ENCODE results near the gene BCO2.

BCO2 gene

GRCh38 chr11:112173152-112173551 lies 2.2 kb upstream of the BCO2 start:
- no peaks in the 10 kb centered on the region for H3K27me3 ChIP-seq
- no peak overlapping the region for H3K27ac ChIP-seq
- TF ChIP-seq, protein P1, sequence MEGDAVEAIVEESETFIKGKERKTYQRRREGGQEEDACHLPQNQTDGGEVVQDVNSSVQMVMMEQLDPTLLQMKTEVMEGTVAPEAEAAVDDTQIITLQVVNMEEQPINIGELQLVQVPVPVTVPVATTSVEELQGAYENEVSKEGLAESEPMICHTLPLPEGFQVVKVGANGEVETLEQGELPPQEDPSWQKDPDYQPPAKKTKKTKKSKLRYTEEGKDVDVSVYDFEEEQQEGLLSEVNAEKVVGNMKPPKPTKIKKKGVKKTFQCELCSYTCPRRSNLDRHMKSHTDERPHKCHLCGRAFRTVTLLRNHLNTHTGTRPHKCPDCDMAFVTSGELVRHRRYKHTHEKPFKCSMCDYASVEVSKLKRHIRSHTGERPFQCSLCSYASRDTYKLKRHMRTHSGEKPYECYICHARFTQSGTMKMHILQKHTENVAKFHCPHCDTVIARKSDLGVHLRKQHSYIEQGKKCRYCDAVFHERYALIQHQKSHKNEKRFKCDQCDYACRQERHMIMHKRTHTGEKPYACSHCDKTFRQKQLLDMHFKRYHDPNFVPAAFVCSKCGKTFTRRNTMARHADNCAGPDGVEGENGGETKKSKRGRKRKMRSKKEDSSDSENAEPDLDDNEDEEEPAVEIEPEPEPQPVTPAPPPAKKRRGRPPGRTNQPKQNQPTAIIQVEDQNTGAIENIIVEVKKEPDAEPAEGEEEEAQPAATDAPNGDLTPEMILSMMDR (IDR thresholded peaks at IDR 0.05): no peak
- no peaks in the 10 kb centered on the region for H3K36me3 ChIP-seq
- no peak overlapping the region for H3K4me3 ChIP-seq (ENCODE audit: low read depth in 1 of 2, low read length in 1 of 2)
- no peaks in the 10 kb centered on the region for H3K9me3 ChIP-seq
- peaks cover 7 to 10% of the 10 kb centered on the region in 2 experiments for H3K4me1 ChIP-seq (ENCODE audit: control insufficient read depth in 1 of 2, insufficient read depth in 1 of 2, low read depth in 1 of 2, low read length in 1 of 2)

- Histone ChIP-seq H3K4me3 (ENCODE audit: low read depth in 1 of 2, low read length in 1 of 2) (peak overlapping the region; percentile 57 to 60), H3K4me1 (ENCODE audit: control insufficient read depth in 1 of 2, insufficient read depth in 1 of 2, low read depth in 1 of 2, low read length in 1 of 2) (peaks cover 17 to 24% of the 10 kb centered on the region in 2 experiments), H3K36me3 (no peaks in the 10 kb centered on the region), H3K27me3 (no peaks in the 10 kb centered on the region), H3K27ac (peak overlapping the region; percentile 35), H3K9me3 (no peaks in the 10 kb centered on the region)
- TF ChIP-seq, protein P1 (IDR thresholded peaks at IDR 0.05): no peak
Observed at GRCh38 chr11:112175599-112175952, 264 bp downstream of the BCO2 start.

GRCh38 chr11:112176077-112176476 lies 765 bp downstream of the BCO2 start:
- Histone ChIP-seq H3K4me1 (ENCODE audit: control insufficient read depth in 1 of 2, insufficient read depth in 1 of 2, low read depth in 1 of 2, low read length in 1 of 2) (peaks cover 17 to 24% of the 10 kb centered on the region in 2 experiments), H3K4me3 (ENCODE audit: low read depth in 1 of 2, low read length in 1 of 2) (no peak overlapping the region), H3K9me3 (no peaks in the 10 kb centered on the region), H3K36me3 (no peaks in the 10 kb centered on the region), H3K27me3 (no peaks in the 10 kb centered on the region), H3K27ac (no peak overlapping the region)
- TF ChIP-seq, protein P1 (IDR thresholded peaks at IDR 0.05): no peak

GRCh38 chr11:112177589-112177988 lies 2.3 kb downstream of the BCO2 start:
- no peaks in the 10 kb centered on the region for H3K27me3 ChIP-seq
- TF ChIP-seq, protein P1 (IDR thresholded peaks at IDR 0.05): no peak
- no peaks in the 10 kb centered on the region for H3K9me3 ChIP-seq
- H3K27ac ChIP-seq: no peak overlapping the region
- no peak overlapping the region for H3K4me3 ChIP-seq (ENCODE audit: low read depth in 1 of 2, low read length in 1 of 2)
- no peaks in the 10 kb centered on the region for H3K36me3 ChIP-seq
- H3K4me1 ChIP-seq (ENCODE audit: control insufficient read depth in 1 of 2, insufficient read depth in 1 of 2, low read depth in 1 of 2, low read length in 1 of 2): peaks cover 17 to 24% of the 10 kb centered on the region in 2 experiments

- Histone ChIP-seq H3K4me1 (ENCODE audit: control insufficient read depth in 1 of 2, insufficient read depth in 1 of 2, low read depth in 1 of 2, low read length in 1 of 2) (peaks cover 17 to 24% of the 10 kb centered on the region in 2 experiments), H3K36me3 (no peaks in the 10 kb centered on the region), H3K27ac (no peak overlapping the region), H3K27me3 (no peaks in the 10 kb centered on the region), H3K9me3 (no peaks in the 10 kb centered on the region), H3K4me3 (ENCODE audit: low read depth in 1 of 2, low read length in 1 of 2) (no peak overlapping the region)
- TF ChIP-seq, protein P1 (IDR thresholded peaks at IDR 0.05): no peak
Observed at GRCh38 chr11:112178428-112178827, 3.1 kb downstream of the BCO2 start.

DNA sequence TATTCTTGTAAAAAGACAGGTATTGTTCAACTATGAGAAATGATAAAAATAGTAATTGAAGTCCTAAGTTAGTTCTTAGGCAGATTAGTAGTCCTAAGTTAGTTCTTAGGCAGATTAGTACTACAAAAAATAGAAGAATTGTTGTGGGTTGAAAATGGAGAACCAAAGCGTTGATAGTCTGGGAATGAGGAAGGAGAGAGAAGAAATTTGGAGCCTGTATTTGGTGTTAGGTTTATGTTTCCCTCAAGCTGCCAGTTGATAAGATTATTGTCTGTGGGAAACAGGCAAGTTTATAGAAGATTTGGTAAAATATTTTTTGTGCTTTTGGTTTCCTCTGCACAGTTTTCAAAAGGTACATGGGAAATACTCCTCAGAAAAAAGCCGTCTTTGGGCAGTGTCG lies 3.6 kb downstream of the BCO2 start:
- Histone ChIP-seq H3K9me3 (no peaks in the 10 kb centered on the region), H3K27ac (no peak overlapping the region), H3K4me3 (ENCODE audit: low read depth in 1 of 2, low read length in 1 of 2) (no peak overlapping the region), H3K36me3 (no peaks in the 10 kb centered on the region), H3K27me3 (no peaks in the 10 kb centered on the region), H3K4me1 (ENCODE audit: control insufficient read depth in 1 of 2, insufficient read depth in 1 of 2, low read depth in 1 of 2, low read length in 1 of 2) (peaks cover 17 to 24% of the 10 kb centered on the region in 2 experiments)
- TF ChIP-seq, protein P1 (IDR thresholded peaks at IDR 0.05): no peak

All from neutrophil (primary cell).